Tibial artery (tissue), 4 donors: ENCODE results near the gene ENDOV.

Experiments used
- DNase-seq, 2 donors: peaks; one replicate each; pipeline ENCODE4 v3.0.0-alpha.2; 2019
- H3K27ac ChIP-seq, 2 donors: fragments of 200-600 bp; sonication (generic) in 1 of 2; 1 replicate in 1 of 2; 2 replicates in 1 of 2; pipeline ENCODE4 v1.5.1; 2018 to 2019; ENCODE audit warnings: mild to moderate bottlenecking in 1 of 2
- H3K27me3 ChIP-seq, 2 donors: fragments of 200-600 bp; sonication (generic) in 1 of 2; one replicate each; pipeline versions ENCODE4 v1.5.1 to v1.6.0; 2016 to 2019
- H3K36me3 ChIP-seq, 3 donors: fragments of 200-600 bp; sonication (generic) in 2 of 3; one replicate each; pipeline ENCODE4 v1.5.1; 2016 to 2019; ENCODE audit warnings: mild to moderate bottlenecking in 2 of 3
- H3K4me1 ChIP-seq, 4 donors: fragments of 200-600 bp; sonication (generic) in 2 of 4; 1 replicate in 3 of 4; 2 replicates in 1 of 4; pipeline ENCODE4 v1.5.1; 2016 to 2019
- H3K4me3 ChIP-seq, 2 donors: fragments of 200-600 bp; sonication (generic) in 1 of 2; 1 replicate in 1 of 2; 2 replicates in 1 of 2; pipeline ENCODE4 v1.5.1; 2018 to 2019; ENCODE audit warnings: mild to moderate bottlenecking in 2 of 2
- H3K9me3 ChIP-seq, 3 donors: fragments of 200-600 bp; sonication (generic) in 1 of 3; one replicate each; pipeline ENCODE4 v1.5.1; 2016 to 2019
- CTCF ChIP-seq, 2 experiments: fragments of 200-600 bp in 1 of 2; fragments of 450-650 bp in 1 of 2; IDR thresholded peaks; one replicate each; pipeline ENCODE4 v1.5.1; 2017 to 2019; ENCODE audit warnings: antibody characterized with exemption in 2 of 2, mild to moderate bottlenecking in 1 of 2, moderate library complexity in 1 of 2
- intact Hi-C: fragments of 100-400 bp; cut with DNase I; formaldehyde crosslinking; loops from one replicate; pipeline ENCODE4 v1.15.0; 2023; ENCODE audit warnings: low total_unique reads

ENDOV gene

GRCh38 chr17:80414803-80415625 lies at the start of gene ENDOV:
ENDOV (plus strand) TSS chr17:80415167; CDS start chr17:80415195, 28 bp downstream.
- no peak for TF ChIP-seq CTCF (IDR thresholded peaks at IDR 0.05)
- peak; percentile 89 to 96 for DNase-seq
- intact Hi-C loops = no loop called here
- Histone ChIP-seq H3K36me3 (peaks cover 0 to 30% (median 11%) of the 10 kb centered on the region in 3 donors), H3K4me3 (peak within 1 kb of the TSS; percentile 59 to 83), H3K27ac (peak within 1 kb of the TSS; percentile 86 to 94), H3K9me3 (no peaks in the 10 kb centered on the region), H3K4me1 (peaks cover 4 to 33% (median 23%) of the 10 kb centered on the region in 4 donors), H3K27me3 (no peaks in the 10 kb centered on the region)

GRCh38 chr17:80365983-80366382 lies 49.0 kb upstream of the ENDOV start:
- peaks cover 0 to 5% (median 0%) of the 10 kb centered on the region in 4 donors for H3K4me1 ChIP-seq
- no peak overlapping the region for H3K4me3 ChIP-seq
- intact Hi-C loops = loop anchor here (10.0 kb wide), 1 partner anchor 171 kb away; no protein-coding TSS in a partner anchor
- no peaks in the 10 kb centered on the region for H3K27me3 ChIP-seq
- H3K36me3 ChIP-seq = peaks cover 88 to 96% (median 96%) of the 10 kb centered on the region in 3 donors
- no peaks in the 10 kb centered on the region for H3K9me3 ChIP-seq
- DNase-seq = peak in 1 of 2 donors; percentile 9
- TF ChIP-seq CTCF (IDR thresholded peaks at IDR 0.05) = no peak
- no peak overlapping the region for H3K27ac ChIP-seq

- no peak for TF ChIP-seq CTCF (IDR thresholded peaks at IDR 0.05)
- Histone ChIP-seq H3K27me3 (no peaks in the 10 kb centered on the region), H3K4me3 (no peak overlapping the region), H3K4me1 (peaks cover 0 to 5% (median 0%) of the 10 kb centered on the region in 4 donors), H3K9me3 (no peaks in the 10 kb centered on the region), H3K36me3 (peaks cover 93 to 100% (median 98%) of the 10 kb centered on the region in 3 donors), H3K27ac (no peak overlapping the region)
- peak in 1 of 2 donors; percentile 1 for DNase-seq
- intact Hi-C loops = loop anchor here (10.0 kb wide), 1 partner anchor 173 kb away; no protein-coding TSS in a partner anchor
These were observed 47.5 kb upstream of the ENDOV start for GRCh38 chr17:80367503-80367902.

GRCh38 chr17:80371196-80371595 lies 43.8 kb upstream of the ENDOV start:
- Histone ChIP-seq H3K9me3 (no peaks in the 10 kb centered on the region), H3K27ac (no peak overlapping the region), H3K4me3 (no peak overlapping the region), H3K36me3 (peaks cover 96 to 100% (median 96%) of the 10 kb centered on the region in 3 donors), H3K4me1 (no peaks in the 10 kb centered on the region), H3K27me3 (no peaks in the 10 kb centered on the region)
- no peak for TF ChIP-seq CTCF (IDR thresholded peaks at IDR 0.05)
- intact Hi-C loops = no loop called here
- peak in 1 of 2 donors; percentile 15 for DNase-seq

- H3K4me1 ChIP-seq = no peaks in the 10 kb centered on the region
- H3K4me3 ChIP-seq = no peak overlapping the region
- intact Hi-C loops = no loop called here
- H3K9me3 ChIP-seq = no peaks in the 10 kb centered on the region
- H3K36me3 ChIP-seq = peaks cover 98 to 100% (median 98%) of the 10 kb centered on the region in 3 donors
- DNase-seq = peak in 1 of 2 donors; percentile 11
- TF ChIP-seq CTCF (IDR thresholded peaks at IDR 0.05) = no peak
- H3K27me3 ChIP-seq = no peaks in the 10 kb centered on the region
- no peak overlapping the region for H3K27ac ChIP-seq
These were observed 42.5 kb upstream of the ENDOV start for GRCh38 chr17:80372456-80372855.
